ENCODE measurements around the gene GAP43.

GAP43 gene

DNA sequence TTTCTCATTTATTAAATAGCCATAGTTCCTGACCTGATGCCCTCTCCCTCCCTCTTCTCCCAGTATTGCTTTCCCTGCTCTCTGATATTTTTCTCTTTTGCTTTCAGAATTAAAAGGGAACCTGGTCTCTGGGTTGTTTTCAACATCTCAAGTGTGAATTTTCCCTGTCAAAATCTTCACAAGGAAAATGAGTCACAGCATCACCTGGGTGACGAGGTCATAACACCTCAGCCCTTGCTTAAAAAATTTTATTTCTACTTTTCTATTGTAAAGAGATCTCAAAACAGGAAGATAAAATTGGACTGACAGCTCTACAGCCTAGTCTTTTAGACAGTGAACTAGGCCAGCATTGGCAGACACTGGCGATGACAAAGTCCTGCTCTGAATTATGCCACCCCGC is 40.1 kb downstream of the GAP43 start:
- DNase-seq: no peak

DNA sequence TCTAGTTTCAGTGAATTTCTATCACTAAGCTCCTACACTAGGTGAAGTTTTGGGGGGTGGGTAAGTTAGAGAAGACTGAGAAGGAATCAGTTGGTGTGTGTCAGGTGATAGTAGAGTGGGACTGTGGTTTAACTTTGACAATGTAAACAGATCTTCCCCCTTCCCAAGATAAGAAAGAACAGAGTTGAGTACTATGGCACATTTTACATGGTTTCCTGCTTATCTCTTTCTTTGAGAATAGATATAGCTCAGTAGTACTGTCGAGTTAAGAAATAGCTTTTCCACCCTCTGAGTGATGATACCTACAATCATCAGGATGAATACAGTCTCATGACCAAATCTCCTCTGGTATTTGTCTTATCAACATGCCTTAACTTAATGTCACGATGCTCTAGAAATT is 42.8 kb downstream of the GAP43 start:
- no peak for DNase-seq

DNA sequence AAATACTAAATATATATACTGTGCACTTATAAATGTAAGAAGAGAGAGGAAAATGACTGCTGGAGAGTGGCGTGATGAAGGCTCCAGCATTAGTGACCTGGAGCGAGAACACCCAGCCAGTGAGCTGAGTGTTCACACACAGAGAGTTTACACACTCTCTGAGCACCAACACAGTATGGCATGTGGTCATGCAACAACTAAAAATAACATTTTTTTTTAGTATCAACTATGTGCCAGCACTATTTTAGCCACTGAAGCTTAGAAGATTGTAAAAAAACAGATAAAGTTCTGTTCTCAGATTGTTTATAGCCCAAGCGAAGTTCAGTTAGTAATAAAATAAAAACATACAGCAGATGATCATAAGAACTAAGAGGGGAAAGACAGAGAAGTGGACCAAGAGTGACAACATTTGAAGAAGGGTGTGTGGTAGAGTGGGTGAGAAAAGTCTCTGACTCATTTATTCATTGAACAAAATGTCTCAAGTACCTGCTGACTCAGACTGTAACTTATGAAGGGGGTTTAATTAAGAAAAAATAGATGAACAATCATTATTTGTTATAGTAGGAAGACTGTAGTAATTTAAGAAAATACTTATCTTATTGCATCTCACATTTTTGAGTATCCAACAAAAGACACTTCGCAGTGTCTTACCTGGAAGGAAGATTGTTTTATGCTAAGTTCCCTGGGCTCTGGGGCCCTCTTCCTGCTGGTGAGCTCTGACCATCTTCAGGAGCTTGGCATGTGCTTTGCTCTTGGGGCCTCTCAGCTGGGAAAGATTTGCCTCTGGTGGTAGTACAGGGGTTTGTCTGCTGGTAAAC is 43.8 kb downstream of the GAP43 start:
- no peak for DNase-seq

DNA sequence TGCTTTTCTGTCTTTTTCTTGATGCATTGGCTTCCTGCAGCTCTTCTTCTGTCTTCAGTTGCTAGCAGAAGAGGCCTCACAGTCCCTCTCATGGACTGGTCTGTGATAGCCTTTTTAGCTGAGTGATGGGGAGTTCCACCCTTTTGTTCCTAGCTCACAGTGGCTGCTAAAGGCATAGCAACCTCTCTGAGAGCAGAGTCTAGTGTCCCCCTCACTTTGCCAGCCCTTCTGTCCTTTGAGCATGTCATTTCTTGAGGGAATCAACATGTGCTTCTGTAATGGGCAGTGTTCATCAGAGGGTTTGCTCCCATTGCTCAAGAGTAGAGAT is 44.4 kb downstream of the GAP43 start:
- DNase-seq: no peak

DNA sequence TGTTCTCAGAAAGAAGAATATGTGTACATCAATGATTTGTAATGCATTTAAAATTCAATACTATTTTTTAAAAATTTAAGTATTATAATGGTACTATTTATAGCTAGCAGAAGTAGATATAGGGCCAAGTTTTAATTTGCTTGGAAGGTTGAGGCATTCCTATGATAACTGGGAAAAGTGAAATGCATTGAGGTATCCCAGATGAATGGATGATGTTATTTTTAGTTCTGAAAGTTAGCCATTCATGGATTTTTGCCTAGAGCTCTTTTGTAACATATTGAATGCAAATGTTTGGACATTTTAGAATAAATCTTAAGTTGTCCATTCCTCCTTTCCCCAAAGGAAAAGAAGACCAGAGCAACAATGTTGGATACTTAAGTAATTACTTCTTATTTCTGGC is 47.6 kb downstream of the GAP43 start:
- DNase-seq: no peak

DNA sequence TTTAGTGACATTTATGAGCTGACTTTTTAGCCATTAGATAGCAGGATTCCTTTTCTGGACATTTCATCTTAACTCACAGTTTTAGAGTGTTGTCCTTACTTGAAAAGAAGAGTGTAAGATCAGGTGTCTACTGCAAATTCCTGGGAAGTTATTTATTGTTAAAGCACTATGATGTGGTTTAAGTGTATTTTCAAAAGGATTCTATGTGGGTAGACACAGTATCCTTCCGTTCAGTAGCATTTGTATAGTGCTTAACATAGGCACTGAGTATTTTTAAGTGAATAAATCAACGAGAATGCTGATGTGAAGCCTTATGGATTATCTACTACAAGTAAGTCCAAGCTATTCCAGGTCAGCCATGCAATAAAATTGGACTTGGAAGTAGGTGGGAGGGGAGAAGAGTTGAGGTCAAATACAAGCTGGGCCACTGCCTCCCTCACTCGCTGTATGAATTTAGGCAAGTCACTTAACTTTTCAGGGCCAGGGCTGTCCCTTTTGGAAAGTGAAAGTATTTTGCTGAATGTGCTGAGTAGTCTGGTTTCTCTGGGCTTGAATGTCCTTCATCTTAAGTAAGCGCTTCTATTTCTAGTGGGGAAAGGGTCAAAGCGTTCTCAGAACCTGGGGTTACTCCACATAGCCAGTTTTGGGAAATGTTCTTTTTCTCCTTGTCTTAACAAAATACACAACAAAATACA is 48.6 kb downstream of the GAP43 start:
- no peak for DNase-seq

DNA sequence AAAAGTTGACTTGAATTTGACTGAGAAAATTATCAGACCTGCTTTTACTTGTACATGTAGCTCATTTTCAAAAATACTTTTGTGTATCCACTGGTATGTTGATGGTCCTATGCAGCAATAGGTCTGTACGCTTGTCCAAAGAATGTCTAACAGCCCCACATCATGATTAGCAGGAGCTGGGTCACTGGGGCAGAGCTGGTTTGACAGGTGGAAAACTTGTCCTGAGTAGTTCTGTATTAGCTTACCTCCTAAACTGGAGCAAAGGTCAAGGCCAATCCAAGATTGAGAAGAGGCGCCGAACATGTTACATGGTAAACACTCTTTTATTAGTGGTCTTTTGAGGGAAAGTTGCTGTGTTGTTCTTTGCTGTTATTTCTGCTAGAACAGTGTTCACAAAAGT is 50.6 kb downstream of the GAP43 start:
- no peak for DNase-seq

DNA sequence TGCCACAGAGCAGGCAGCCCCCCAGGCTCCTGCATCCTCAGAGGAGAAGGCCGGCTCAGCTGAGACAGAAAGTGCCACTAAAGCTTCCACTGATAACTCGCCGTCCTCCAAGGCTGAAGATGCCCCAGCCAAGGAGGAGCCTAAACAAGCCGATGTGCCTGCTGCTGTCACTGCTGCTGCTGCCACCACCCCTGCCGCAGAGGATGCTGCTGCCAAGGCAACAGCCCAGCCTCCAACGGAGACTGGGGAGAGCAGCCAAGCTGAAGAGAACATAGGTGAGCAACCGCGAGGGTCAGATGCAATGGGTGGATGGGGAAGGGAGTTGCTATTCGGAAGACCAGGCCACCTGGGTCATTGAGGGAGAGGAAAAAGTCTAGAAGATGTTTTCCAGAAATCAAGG is 53.0 kb downstream of the GAP43 start:
- DNase-seq: no peak

DNA sequence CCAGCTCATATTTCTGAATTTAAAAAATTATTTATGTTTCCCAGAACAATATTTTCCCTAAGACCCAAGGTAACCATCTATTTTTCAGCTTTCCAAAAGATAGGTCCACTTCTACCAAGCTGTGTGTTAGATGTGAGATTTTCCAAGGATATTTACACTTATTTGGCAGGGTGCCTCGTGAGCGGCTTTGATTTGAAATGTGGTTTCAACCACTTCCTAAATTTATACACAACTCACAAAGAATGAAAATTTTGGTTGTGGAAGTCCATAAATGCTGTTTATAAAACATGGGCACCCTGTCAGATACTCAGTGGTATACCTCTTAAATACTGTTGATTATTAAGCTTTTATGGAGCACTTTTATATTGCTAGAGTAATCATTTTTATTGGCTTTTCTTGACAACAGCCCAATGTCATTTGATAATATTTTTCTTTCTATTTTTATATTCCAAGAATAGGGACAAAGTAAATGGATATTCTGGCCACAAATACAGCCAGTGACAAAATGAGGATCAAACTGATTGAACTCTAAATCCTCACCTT is 57.6 kb downstream of the GAP43 start:
- no peak for DNase-seq

DNA sequence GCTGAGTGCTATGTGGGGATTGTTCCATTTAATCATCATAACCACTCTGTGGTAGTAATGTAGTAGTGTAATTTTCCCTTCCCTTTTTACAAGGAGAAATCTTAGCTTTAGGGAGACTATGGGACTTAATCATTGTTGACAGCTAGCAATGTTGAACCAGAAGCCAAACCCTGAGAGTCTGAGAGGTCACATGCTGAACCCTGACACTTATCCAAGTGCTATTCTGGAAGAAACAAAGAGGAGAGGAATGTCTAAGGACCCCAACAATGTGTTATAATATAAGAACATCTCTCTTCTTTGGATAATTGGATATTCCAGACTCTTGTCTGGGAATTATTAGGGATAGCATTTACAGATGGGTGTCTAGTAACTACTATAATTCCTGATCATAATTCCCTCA is 58.4 kb downstream of the GAP43 start:
- no peak for DNase-seq

DNA sequence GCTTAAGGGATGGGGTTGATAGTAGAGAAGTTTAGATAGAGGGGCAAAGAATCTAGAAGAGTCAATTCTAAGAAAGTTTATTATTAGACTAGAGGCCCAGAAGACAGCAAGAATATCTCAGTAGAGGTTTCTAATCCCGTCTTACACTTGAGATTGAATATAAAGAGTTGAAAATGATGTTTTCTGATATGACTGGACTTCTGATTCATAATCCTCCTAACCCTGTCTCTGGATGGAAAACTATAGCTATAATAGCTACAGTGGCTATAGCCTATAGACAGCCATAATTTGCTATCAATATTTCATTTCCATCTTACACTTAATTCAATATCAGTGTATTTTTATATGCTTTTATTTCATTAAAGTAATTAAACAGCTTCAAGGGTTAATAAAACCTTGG is 60.0 kb downstream of the GAP43 start:
- DNase-seq: no peak

DNA sequence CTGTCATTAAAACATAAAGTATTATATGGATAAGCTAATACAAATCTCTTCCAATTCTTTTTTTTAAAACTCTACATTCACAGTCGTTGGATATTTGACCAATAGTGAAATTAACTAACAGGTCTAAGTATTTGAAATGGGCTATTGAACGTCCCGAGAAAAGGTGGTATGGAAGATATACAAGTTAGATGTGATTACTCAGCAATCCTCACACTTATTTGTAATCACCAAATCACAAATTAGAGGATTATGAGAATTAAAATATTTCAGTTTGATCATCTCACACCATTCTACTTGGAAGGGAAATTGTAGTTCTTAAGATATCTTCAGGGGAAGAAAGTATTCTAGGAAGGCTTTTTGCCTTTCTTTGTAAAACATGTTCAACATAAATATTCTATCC is 60.5 kb downstream of the GAP43 start:
- DNase-seq: no peak

DNA sequence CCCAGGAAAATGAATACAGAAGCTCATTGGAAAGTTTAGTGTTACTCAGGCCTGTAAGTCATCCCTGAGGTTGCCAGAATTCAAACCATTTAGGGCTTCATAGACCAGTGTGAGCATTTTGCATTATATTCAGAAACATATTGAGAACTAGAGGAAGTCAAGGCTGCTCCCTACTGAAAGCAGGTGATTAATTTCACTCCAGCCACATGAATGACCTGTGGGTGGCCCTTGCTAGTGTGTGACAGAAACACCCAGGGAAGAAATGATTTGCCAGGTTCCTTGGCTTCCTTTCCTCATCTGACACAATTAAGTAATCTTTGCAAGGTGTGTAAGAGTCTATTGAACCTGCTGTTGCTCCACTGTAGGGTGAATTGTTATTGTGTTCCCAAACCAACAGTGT is 61.8 kb downstream of the GAP43 start:
- no peak for DNase-seq

DNA sequence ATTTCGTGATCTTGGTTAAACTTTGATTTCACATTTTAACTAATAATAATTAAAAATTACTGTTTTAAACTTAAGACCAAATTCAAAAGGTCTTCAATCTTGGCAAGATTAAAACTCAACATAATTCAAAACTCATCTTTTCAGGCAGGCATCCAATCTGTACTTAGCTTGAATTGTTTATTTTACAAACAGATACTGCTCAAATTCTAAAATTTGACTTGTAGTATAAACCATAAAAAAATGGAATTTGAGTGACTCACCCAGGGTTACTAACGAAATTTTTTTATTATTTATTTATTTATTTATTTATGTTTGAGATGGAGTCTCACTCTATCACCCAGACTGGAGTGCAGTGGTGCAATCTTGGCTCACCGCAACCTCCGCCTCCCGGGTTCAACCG is 64.4 kb downstream of the GAP43 start:
- no peak for DNase-seq

DNA sequence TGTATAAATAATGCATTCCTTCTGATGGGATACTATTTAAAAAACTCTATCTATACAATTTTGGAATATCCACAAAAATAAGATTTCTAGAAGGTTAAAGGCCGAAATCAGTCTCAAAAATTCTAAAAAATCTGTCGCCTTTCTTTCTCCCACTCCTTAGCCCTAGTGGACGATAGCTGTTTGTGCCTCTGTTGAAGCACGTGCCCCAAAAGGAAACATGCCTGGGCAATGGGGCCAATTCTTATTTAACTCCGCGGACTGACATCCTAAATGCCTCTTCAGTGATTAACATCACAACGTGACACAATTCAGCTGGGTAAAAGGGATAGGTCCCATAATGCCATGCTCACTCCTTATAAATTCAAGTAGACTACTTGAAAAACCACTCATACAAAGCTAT is 65.1 kb downstream of the GAP43 start:
- DNase-seq: no peak

DNA sequence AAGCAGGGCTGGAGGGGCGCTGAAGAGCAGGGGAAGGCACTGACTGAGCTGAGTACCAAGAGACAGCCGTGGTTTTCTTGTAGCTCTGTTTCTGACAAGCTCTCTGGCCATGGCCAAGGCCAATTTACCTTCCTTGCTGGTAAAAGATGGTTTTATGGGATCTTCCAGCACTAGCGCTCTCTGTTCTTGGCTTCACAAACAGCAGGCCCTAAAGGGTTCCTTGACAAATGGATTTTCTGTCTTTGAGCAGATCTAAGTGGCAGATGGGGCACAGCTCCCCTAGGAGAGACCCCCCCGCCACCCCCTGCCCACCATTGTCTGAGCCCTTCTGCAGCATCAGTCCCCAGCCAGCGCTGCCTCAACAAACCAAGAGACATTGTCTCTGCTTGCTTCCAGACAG is 66.6 kb downstream of the GAP43 start:
- DNase-seq: peak; percentile 90

DNA sequence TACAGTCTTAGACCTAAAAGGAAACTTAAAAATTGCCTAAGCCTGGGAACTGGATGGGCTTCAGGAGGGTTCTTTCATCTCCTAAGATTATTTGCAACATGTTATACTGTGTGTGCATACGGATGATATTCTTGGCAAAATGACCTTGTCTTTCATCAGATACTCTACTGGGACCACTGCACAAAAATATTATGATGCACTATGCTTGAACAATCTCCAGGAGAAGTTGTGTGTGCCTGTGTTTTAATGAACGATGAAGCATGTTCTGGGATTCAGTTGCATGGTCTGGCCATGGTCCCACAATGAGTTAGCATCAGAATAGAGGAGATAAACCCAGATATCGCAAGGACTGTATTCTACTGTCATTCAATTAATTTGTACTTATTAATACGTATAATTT is 68.7 kb downstream of the GAP43 start:
- no peak for DNase-seq

DNA sequence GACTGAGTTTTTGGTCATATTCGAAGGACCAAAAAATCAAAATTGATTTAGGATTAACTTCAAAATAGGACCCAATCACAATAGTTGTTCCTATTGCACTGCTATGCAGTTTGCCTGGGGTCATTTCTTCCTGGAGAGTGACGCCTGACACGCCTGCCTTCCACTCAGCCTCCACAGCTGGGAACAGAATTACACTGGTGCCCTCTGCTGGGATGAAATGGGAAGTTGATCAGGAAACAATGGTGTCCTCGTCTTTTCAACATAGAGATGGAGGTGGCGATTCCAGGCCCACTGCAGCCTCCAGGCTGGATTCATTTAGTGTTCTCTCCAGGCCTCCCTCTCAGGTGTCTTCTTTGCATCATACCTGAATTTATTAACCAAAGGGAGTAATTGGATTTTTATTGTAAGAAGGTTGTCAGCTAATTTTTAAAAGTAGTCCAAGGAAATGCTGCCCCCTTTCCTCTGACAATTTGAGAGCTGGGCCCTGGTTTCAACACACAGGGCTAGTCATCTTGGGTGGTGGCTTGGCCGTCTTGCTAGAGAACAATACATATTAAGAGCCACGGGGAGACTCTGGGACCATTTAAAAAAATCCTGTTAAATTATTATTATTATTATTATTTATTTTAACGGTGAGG is 69.7 kb downstream of the GAP43 start:
- peak; percentile 89 for DNase-seq

DNA sequence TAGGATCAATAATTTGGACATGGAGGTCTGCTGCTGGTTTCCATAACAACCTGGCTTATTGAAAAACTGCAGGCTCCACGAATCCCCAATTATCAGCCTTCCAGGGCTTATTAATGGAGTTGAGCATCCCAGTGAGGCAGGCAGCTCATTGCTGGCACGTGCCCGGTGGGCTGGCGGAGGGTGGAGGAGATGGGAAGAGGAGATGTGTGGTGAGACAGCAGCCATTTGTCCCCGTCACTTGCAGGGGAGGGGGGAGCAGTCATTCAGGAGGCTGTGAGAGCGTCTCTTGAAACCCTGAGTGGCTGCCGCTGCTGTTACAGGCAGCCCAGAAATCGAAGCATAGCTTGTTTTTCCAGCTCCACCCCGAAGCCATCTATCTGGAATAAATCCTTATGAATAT is 70.6 kb downstream of the GAP43 start:
- DNase-seq: no peak

DNA sequence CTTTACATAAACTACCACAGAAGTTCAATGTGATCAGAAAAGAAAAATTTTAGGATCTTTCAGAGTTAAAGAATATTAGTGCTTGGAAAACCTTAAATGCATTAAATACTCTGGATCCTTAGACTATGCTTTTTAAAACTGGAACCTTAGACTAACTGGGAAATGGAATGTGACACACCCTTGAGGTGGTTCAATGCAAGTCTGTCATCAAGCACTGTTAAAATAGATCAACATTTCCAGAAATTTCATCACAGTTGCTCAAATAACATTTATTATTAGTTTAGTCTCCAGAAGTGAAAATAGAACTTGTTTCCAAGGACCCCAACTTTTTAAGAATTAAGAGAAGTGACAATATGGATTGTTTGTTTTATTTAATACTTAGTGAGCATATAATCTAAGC is 71.8 kb downstream of the GAP43 start:
- no peak for DNase-seq

DNA sequence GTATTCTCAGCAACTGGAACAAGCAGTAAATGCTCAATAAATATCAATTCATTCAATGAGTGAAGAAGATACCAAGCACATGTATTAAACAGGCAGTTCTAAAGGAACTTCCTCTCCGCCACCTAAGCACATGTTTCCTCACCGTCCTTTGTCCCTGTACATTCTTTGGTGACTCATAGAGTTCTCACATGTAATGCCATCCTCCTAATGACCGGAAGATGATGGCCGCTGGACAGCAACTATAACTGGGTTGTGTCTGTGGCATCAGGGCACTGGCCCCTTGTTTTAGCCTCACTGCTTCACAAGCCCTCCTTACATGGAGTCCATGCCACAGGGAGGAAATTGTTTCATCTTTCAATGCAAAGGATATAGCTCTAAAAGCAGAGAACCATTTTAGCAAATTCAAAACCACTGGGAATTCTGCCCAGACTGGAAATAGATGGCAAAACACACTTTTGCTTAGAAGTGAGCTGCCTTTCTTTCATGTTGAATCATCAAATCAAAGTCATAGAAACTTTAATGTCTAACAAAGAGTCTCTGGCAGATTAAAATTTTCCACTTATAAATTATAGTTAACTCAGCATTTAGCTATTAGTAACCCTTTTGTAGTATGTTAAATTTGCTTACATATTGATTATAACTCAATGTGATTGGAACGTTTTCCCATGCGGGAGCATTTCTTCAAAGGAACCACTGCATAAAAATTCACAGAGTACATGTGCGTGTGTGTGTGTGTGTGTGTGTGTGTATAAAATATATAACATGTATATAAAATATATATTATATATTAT is 74.1 kb downstream of the GAP43 start:
- DNase-seq: no peak

DNA sequence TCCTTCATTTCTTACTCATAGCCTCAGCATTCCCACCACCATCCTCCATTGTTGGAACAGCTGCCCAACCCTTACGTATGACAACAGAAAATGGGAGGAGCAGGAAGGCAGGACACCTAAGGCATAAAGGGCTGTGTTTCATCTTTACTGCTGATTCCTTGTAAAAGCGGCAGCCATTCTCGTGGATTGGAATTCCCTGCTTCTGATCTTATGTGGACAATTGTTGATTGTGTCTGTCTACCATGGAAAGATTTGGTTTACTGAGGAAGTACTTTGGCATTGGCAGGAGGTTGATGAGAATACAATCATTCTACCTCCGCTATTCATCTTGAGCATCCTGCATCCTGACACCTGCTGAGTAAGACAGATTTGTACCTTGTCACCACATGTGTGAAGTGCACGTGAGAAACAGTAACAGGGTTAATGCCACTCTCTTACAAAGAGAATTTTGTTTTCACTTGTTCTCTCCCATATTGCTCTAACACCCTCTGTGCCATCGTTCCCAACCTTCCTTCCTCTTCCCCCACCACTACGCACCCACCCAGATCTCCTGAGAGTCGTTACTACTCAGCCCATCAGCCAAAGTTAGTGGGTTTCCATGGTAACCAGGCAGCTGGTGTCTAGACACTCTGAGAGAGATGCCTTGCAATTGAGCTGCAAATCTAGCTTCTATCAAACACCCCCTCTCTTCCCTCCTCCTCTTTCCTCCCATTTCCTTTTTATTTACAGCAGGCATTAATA is 75.7 kb downstream of the GAP43 start:
- peak; percentile 84 for DNase-seq

DNA sequence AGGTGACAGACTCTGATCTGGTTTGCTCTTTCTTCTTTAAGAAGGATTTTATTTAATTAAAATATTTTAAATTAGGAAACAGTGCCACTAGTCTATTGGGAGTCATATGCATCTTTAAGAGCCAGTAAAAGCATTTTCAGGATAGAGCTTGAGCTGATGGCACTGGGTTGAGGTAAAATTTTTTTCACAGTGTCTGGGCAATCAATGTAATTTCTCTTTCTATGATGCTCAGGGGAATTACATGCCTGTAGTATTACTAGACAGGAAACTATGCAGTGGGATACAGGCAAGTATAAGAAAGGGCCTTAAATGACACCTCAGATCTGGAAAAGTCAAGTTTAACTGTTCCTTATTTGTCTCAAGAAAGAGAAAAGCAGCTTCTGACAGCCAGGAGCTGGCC is 76.4 kb downstream of the GAP43 start:
- DNase-seq: peak; percentile 36

All from NCI-H2171 treated with DMSO at 0.1 percent for 48 hours (cell line).